GM21619 (cell line): ENCODE results near the gene SLC12A8.

ENCODE experiments used
- ATAC-seq: cut with Tn5 transposase; IDR thresholded peaks from one replicate; pipeline ENCODE4 v1.9.1; 2021; ENCODE audit not compliant: unreplicated experiment

The SLC12A8 gene

DNA sequence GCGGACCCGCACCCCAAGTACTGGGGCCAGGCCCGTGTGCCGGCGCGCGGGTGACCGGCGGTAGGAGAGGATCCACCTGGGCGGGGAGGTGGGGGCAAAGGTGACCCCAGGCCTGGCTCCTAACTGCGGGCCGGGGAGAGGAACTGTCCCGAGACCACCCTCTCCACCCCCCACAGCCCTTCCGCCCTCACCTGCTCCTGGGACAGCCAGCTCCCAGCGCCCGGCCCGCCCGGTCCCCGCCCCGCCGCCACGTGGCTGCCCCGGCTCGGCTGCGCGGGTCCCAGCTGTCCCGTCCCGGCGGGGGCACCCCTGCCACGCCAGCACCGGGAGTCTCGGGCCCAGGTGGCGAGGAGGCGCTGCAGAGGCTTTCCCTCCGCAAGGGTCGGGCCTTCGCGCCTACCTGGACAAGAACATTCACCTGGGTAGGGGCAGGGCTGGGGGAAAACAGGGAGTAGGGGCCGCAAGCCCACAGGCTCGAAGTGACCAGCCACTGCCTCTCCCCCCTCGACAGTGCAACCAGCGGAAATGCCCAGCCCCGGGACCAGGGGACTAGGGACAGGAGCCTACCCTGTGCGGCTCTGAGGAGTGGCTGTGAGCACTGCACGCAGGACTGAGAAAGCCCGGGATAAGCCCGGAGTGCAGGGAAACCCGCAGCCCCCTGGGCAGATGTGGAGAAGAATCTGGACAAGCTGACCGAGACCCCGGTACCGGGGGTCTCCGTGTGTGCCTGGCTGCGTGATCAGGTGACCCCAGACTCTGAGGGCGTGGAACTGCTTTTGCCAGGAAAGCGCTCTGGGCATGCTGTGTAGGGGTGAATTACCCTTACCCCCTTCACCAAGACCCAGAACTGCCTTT is at the start of gene SLC12A8:
Gene SLC12A8 (minus strand): TSS at position 240 of the 855 bp plus-strand sequence. CDS start 1,399 bp downstream, outside the sequence.
- no peak for ATAC-seq

DNA sequence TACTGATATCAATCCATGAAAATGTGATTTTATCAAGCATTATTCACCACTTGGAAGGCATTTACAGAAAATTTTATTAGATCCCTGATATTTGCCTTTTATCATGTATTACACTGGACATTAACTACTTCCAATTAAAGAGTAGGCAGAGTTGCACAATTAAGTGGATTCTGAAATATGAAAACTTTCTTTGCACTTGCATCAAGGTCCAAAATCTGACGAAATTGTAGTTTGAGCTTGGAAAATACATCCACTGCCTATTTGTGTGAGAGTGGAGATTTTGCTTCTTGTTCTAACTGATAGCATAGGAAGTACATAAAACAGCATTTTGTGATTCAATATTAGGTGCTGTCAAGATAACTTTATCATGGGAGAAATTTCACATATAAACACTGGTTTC is 49.6 kb upstream of the SLC12A8 start:
- ATAC-seq: no peak

- ATAC-seq: no peak
Measured at GRCh38 chr3:125261031-125261430, 48.5 kb upstream of the SLC12A8 start.

GRCh38 chr3:125260158-125260557 is 47.6 kb upstream of the SLC12A8 start:
- ATAC-seq: no peak

GRCh38 chr3:125257536-125257935 is 45.0 kb upstream of the SLC12A8 start:
- no peak for ATAC-seq

DNA sequence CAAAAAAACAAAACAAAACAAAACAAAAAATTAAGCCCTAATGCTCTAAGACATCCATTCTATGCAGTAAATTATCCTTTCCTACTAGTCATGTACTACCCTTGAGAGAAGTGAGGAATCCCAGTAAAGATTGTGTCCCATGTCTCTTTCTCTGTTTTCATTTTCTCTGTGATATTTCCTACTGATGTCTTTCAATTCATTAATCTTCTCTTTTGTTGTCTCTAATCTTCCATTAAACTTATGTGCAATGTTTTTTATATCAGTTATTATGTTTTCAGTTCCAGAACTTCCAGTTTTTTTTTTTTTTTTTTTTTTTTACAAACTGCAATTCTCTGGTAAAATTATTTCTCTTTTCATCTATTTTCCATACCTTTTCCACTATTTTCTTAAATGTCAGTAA is 44.1 kb upstream of the SLC12A8 start:
- ATAC-seq: no peak

- ATAC-seq: no peak
Measured at GRCh38 chr3:125250973-125251372, 38.4 kb upstream of the SLC12A8 start.

DNA sequence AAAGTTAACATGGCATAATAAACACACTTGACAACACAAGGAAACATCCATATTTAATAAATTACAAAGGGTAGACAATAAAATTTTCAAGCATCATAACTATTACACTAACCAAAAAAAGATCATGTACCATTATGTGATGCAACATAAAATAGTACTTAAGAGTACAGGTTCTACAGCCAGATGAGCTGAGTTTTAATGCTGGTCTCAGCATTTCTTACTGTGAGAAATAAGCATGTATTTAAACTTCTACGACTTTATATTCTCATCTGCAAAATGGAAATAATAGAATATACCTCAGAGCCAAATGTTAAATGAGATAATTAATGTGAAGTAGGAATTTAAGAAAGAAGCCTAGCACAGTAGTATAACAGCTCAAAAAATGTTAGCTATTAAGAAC is 33.7 kb upstream of the SLC12A8 start:
- ATAC-seq: no peak

GRCh38 chr3:125245521-125245920 is 33.0 kb upstream of the SLC12A8 start:
- ATAC-seq: no peak

DNA sequence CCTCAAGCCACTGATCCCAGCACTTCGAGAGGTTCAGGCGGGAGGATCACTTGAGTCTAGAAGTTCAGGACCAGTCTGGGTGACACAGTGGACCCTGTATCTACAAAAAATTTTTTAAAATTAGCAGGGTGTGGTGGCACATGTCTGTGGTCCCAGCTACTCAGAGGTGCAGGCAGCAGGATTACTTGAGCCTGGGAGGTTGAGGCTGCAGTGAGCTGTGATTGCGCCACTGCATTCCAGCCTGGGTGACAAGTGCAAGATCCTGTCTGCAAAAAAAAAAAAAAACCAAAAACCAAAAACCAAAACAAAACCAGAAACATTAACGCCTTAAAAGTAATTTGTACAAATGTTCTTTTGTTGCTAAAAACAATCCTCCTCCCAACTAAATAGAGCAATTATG is 27.9 kb upstream of the SLC12A8 start:
- ATAC-seq: no peak

DNA sequence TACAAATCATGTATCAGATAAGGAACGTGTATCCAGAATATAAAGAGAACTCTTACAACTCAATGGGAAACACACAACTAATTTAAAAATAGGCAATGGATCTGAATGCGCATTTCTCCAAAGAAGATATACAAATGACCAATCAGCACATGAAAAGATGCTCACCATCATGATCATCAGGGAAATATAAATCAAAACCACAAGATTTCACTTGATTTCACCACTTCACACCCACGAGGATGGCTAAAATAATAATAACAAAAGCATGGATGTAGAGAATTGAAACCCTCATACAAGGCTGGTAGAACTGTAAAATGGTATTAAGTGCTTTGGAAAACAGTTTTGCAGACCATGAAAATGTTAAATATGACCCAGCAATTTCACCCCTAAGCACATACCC is 26.7 kb upstream of the SLC12A8 start:
- ATAC-seq: no peak

GRCh38 chr3:125238759-125239158 is 26.2 kb upstream of the SLC12A8 start:
- no peak for ATAC-seq

GRCh38 chr3:125236331-125236903 is 23.9 kb upstream of the SLC12A8 start:
- no peak for ATAC-seq

- no peak for ATAC-seq
Measured at GRCh38 chr3:125234831-125235230, 22.3 kb upstream of the SLC12A8 start.

- no peak for ATAC-seq
Measured at GRCh38 chr3:125232401-125232800, 19.9 kb upstream of the SLC12A8 start.

DNA sequence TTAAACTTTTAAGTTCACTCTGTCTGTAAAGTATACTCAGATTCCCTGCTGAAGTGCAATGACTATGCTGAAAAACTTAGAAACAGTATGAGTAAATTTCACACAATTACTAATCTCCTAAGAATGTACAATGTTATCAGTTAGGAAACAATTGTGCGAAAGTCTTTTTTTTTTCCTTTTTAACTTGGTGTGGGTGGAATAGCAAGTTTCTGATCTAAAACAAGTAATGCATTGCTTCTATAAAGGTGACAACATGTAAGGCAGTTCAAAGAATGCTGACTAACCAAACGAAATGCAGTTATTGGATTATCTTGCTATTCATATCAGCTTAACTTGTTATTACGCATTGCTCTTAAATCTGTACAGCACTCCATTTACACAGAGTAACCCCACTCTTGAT is 19.3 kb upstream of the SLC12A8 start:
- ATAC-seq: no peak

DNA sequence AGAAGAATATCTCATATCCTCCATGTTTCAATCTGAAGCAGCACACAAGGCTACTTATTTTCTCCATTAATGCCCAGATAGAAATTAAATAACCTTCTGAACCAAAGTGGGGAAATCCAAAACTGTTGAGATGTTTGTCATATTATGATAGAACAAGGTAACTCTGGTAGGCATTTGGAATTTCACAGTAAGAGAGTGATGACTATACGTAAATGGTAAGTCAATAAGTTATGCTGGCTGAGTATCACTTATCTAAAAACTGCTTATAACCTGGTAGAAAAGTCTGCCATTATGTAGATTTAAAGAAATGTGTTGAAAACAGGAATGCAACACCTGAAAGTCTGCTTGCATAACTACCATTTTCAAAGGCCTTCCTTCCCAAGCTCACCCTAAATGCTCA is 17.2 kb upstream of the SLC12A8 start:
- ATAC-seq: no peak

- ATAC-seq: no peak
Measured at GRCh38 chr3:125229168-125229567, 16.6 kb upstream of the SLC12A8 start.

GRCh38 chr3:125221831-125222230 is 9.3 kb upstream of the SLC12A8 start:
- no peak for ATAC-seq

DNA sequence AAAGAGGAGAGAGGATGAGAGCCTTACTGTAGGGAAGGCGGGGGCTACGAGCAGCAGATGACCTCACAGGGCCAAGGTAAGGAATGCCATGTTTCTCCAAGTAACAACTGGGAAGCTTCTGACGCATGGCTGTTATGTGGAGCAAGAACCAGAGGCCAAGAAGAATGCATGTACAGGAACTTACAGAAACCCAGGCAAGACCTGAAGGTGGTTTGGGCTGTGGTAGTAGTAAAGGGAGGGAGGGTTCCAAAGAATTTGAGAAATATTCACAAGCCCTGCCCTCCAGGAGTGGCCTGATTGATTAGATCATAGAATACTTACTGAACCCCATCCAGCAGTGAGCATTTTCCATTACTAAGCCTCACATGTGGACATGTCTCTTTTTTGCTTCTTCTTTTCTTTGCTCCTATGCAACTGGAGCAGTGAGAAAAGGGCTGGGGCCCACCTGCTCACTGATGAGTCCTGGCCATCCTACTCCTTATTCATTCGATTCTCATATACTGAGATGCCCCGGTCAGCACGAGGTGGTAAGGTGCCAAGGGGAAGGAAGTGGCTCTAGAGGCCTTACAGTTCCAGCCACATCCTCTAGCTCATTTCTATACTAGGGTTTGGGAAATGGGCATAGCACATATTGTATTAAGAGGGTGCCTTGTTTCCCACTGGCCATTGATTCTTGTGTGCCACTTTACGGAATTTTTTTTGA is 8.3 kb upstream of the SLC12A8 start:
- no peak for ATAC-seq

- no peak for ATAC-seq
Measured at GRCh38 chr3:125220183-125220582, 7.6 kb upstream of the SLC12A8 start.

DNA sequence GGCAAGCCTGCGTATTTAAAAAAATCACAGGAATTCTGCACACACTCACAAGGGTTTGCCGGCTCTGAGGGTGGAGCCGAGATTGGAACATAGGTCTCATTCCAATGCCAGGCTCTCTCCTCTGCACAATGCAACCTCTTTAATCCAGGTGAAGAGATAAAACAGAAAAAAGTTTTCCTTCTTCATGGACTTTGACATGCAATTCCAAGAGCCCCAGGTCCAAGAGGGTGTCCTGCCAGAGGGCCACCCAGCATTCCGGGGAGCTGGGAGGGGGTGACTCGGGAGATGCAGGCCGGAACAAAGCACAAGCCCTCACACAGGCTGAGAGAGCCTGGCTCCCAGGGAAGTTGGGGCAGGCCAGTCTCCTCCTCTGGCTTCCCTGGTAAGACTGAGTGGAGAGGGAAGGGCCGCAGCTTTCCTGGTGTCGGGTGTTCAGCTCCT is 6.7 kb upstream of the SLC12A8 start:
- no peak for ATAC-seq
